Astrocyte (in vitro differentiated cells and primary cell): ENCODE measurements around the gene HELT.

Experiments used
- CTCF ChIP-seq: IDR thresholded peaks from 2 replicates; pipeline ENCODE4 v1.5.1; 2011; ENCODE audit warnings: low read depth, mild to moderate bottlenecking, inconsistent platforms, low read length, moderate library complexity; ENCODE audit not compliant: insufficient read depth
- EZH2 ChIP-seq: IDR thresholded peaks from 2 replicates; pipeline ENCODE4 v1.6.1; 2012; ENCODE audit warnings: mild to moderate bottlenecking, low read length, inconsistent platforms; ENCODE audit not compliant: insufficient read depth

- TF ChIP-seq CTCF (no peak), EZH2 (no peak)
These were observed 43.3 kb downstream of the HELT start for GRCh38 chr4:185061610-185062009.
